IPS DF 6.9 (cell line): Measurements from ENCODE around the gene GATB.
"Not testable (repeated sequence)": the region's sequence is repeated elsewhere in the genome, so short reads cannot be mapped to it uniquely, and the experiment has no call there.

Experiments
- DNase-seq: peaks from one replicate; pipeline ENCODE4 v3.0.0-alpha.2; 2013; ENCODE audit warnings: low read depth, low spot score
- H3K27ac ChIP-seq: one replicate; pipeline ENCODE4 v1.5.1; 2013; ENCODE audit warnings: low read length, control low read depth
- H3K27me3 ChIP-seq: 2 replicates; pipeline ENCODE4 v1.6.1; 2013; ENCODE audit warnings: mild to moderate bottlenecking, low read length; ENCODE audit not compliant: control insufficient read depth, insufficient read depth
- H3K36me3 ChIP-seq: 2 replicates; pipeline ENCODE4 v1.6.1; 2013; ENCODE audit warnings: low read length; ENCODE audit not compliant: control insufficient read depth, insufficient read depth
- H3K4me1 ChIP-seq: 2 replicates; pipeline ENCODE4 v1.6.1; 2013; ENCODE audit warnings: low read length; ENCODE audit not compliant: control insufficient read depth, insufficient read depth
- H3K4me3 ChIP-seq: 2 replicates; pipeline ENCODE4 v1.5.1; 2013; ENCODE audit warnings: mild to moderate bottlenecking, low read length
- H3K9me3 ChIP-seq: 2 replicates; pipeline ENCODE4 v1.6.1; 2013; ENCODE audit warnings: low read length, inconsistent platforms; ENCODE audit not compliant: control insufficient read depth, insufficient read depth
- WGBS: extraction: QIAGEN DNeasy Blood & Tissue Kit; methylation state at CpG from one replicate; pipeline ENCODE4 v1.1.7; 2013; ENCODE audit warnings: mixed read lengths, missing lambda C conversion rate; ENCODE audit not compliant: insufficient read length, insufficient coverage; 5-methylcytosine and 5-hydroxymethylcytosine counted together

GATB gene

DNA sequence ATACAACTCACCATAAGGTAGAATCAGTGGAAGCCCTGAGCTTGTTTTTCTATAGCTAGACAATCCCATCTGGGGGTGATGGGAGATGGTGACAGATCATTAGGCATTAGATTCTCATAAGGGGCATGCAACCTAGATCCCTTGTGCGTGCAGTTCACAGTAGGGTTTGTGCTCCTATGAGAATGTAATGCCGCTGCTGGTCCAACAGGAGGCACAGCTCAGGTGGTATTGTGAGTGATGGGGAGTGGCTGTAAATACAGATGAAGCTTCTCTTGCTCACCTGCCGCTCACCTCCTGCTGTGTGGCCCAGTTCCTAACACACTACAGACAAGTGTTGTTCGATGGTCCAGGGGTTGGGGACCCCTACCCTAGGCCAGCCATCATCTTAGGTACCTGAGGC, 5.9 kb upstream of the GATB start:
- Histone ChIP-seq H3K27ac (no peak overlapping the region), H3K9me3 (no peaks in the 10 kb centered on the region), H3K4me3 (no peak overlapping the region), H3K36me3 (no peaks in the 10 kb centered on the region), H3K27me3 (no peaks in the 10 kb centered on the region), H3K4me1 (no peaks in the 10 kb centered on the region)
- DNase-seq, result no peak
- no CpG with 5 or more reads among the region's 4 CpGs for WGBS

DNA sequence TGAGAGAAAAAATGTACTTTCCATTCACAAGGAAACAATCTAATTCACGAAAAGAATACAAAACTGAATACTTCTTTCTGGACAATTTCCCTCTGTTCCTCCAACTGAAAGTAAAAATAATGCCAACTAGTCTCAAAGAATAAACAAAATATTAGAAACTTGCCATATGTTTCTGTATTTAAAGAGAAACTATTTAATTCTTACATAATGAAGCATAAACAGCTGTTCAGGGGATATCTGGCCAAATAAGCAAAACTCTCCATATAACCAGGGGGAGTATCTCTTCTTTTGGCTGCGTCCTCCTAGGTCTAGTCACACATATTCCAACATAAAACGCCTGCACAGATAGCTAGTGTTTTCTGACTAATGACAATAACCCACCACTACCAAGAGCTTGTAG, 805 bp downstream of the GATB start:
- H3K27me3 ChIP-seq, result no peaks in the 10 kb centered on the region
- no peak for DNase-seq
- no peaks in the 10 kb centered on the region for H3K36me3 ChIP-seq
- no peak overlapping the region for H3K27ac ChIP-seq
- H3K9me3 ChIP-seq, result no peaks in the 10 kb centered on the region
- H3K4me1 ChIP-seq, result peaks cover 2% of the 10 kb centered on the region; the same call in 1 of the 2 replicates
- WGBS, result no CpG with 5 or more reads among the region's 3 CpGs
- peak overlapping the region; percentile 64; the same call in 1 of the 2 replicates for H3K4me3 ChIP-seq

DNA sequence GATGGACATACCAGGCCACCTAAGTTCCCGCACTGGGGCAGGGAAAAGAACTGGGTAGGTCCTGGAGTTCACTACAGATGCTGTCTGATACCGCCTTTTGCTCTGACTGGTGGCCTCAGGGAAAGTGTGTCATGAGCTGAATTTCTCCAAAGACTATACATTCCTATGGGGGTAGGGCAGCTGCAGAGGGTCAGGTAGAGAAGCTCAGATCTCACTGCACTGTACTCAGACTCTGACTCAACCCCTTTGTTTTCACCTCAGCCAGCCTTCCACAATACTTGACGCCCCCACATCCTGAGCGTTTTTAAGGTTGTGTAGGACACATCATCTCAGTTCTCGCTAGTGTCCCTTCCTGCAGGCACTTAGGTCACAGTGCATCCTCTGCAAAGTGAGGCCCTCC, 7.8 kb downstream of the GATB start:
- Histone ChIP-seq H3K4me1 (no peaks in the 10 kb centered on the region), H3K9me3 (no peaks in the 10 kb centered on the region), H3K36me3 (no peaks in the 10 kb centered on the region), H3K4me3 (no peak overlapping the region), H3K27me3 (no peaks in the 10 kb centered on the region), H3K27ac (no peak overlapping the region)
- WGBS, result no CpG with 5 or more reads among the region's 5 CpGs
- no peak for DNase-seq

GRCh38 chr4:151750156-151750555, 10.7 kb downstream of the GATB start:
- H3K27me3 ChIP-seq, result no peaks in the 10 kb centered on the region
- WGBS, result no CpG with 5 or more reads among the region's 6 CpGs
- H3K27ac ChIP-seq, result no peak overlapping the region
- peaks cover 2% of the 10 kb centered on the region; the same call in 1 of the 2 replicates for H3K4me1 ChIP-seq
- no peaks in the 10 kb centered on the region for H3K36me3 ChIP-seq
- no peak for DNase-seq
- H3K4me3 ChIP-seq, result no peak overlapping the region
- no peaks in the 10 kb centered on the region for H3K9me3 ChIP-seq

DNA sequence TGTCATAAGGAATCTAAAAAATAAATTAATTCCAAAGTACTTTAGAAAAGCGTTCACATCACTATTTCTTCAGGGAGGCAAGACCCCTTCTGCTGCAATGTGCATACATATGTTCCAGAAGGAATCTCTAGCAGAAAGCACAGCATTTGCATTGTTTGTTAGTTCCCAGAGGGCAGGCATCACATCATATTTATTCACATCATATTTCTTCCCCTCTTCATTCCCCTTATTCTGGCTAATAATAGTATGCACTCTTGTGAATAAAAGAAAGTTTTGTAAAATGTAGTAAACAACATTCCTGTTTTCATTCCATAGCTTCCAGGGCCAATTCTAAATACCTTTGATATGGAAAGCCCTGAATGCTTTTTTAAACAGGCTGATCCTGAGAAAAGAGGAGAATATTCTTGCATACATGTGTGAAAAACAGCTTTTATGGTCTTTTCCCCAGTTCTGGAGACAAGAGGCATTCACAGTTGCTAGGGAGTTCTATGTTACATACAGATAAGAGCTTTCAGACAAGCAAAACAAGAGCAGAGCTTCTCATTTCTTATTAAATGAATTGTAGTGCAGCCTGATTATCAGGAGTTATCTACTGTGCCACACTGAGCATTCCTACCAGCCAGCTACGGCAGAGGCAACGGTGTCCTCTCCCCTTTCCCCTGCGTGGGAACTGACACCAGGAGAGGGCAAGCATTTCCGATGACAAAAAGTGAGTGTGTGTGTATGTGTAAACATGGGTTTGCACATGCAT, 15.2 kb downstream of the GATB start:
- Histone ChIP-seq H3K4me3 (no peak overlapping the region), H3K27ac (no peak overlapping the region), H3K27me3 (no peaks in the 10 kb centered on the region), H3K36me3 (no peaks in the 10 kb centered on the region), H3K4me1 (peaks cover 3% of the 10 kb centered on the region; the same call in 1 of the 2 replicates), H3K9me3 (no peaks in the 10 kb centered on the region)
- no CpG with 5 or more reads among the region's 5 CpGs for WGBS
- DNase-seq, result no peak

DNA sequence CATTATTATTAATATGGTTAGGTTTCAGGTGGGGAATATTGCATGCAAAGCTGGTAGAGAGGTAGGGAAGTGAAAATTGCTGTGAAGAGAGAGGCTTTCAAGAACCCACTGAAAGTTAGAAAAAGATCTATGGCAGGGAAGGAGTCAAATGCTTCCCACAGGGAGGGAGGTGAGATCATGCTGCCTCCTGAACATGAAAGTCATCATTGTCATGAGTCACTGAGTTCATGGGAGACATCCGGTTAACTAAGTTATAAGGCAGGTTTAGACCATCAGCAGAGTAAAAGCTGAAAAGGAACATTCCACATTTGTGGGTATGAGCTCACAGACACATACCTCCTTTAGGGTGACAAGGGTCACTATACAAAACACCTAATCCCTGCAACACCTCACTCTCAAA, 16.2 kb downstream of the GATB start:
- Histone ChIP-seq H3K9me3 (no peaks in the 10 kb centered on the region), H3K4me1 (peaks cover 3% of the 10 kb centered on the region; the same call in 1 of the 2 replicates), H3K36me3 (no peaks in the 10 kb centered on the region), H3K27ac (no peak overlapping the region), H3K4me3 (no peak overlapping the region), H3K27me3 (no peaks in the 10 kb centered on the region)
- DNase-seq, result no peak
- WGBS, result no CpG with 5 or more reads among the region's 1 CpG

DNA sequence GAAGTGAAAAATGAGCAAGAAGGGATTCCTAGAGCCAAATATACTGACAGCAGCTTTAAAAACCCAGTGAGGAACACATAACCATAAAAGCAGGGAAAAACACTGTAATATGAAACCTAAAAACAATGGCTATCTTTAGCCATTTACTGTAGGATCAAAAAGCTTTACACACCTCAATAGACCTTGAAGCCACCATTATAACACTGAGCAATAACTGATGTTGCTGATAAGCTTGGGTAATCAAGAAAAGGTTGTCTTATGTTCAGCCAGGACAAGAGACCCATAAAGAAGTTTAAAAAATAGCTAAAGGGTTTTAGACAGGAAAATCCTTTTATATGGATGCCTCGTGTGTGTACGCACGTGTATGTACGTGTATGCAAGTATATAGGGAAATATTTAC, 16.9 kb downstream of the GATB start:
- no peaks in the 10 kb centered on the region for H3K27me3 ChIP-seq
- H3K36me3 ChIP-seq, result no peaks in the 10 kb centered on the region
- WGBS, result no CpG with 5 or more reads among the region's 4 CpGs
- H3K4me3 ChIP-seq, result no peak overlapping the region
- no peak for DNase-seq
- H3K27ac ChIP-seq, result no peak overlapping the region
- no peaks in the 10 kb centered on the region for H3K9me3 ChIP-seq
- H3K4me1 ChIP-seq, result peaks cover 3% of the 10 kb centered on the region; the same call in 1 of the 2 replicates

GRCh38 chr4:151743128-151743854, 17.5 kb downstream of the GATB start:
- no peak for DNase-seq
- no peaks in the 10 kb centered on the region for H3K36me3 ChIP-seq
- H3K9me3 ChIP-seq, result no peaks in the 10 kb centered on the region
- no peaks in the 10 kb centered on the region for H3K27me3 ChIP-seq
- H3K27ac ChIP-seq, result no peak overlapping the region
- peaks cover 3% of the 10 kb centered on the region; the same call in 1 of the 2 replicates for H3K4me1 ChIP-seq
- no peak overlapping the region for H3K4me3 ChIP-seq
- WGBS, result no CpG with 5 or more reads among the region's 3 CpGs

GRCh38 chr4:151738720-151739517, 21.9 kb downstream of the GATB start:
- no peak for DNase-seq
- no peaks in the 10 kb centered on the region for H3K27me3 ChIP-seq
- no peaks in the 10 kb centered on the region for H3K4me1 ChIP-seq
- no peak overlapping the region for H3K4me3 ChIP-seq
- H3K27ac ChIP-seq, result no peak overlapping the region
- WGBS, result no CpG with 5 or more reads among the region's 8 CpGs
- no peaks in the 10 kb centered on the region for H3K36me3 ChIP-seq
- no peaks in the 10 kb centered on the region; the same call in 1 of the 2 replicates for H3K9me3 ChIP-seq

DNA sequence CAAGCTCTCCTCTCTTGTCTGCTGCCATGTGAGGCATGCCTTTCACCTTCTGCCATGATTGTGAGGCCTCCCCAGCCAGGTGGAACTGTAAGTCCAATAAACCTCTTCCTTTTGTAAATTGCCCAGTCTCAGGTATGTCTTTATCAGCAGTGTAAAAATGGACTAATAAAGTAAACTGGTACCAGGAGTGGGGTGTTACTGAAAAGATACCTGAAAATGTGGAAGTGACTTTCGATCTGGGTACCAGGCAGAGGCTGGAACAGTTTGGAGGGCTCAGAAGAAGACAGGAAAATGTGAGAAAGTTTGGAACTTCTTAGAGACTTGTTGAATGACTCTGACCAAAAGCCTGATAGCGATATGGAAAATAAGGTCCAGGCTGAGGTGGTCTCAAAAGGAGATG, 24.0 kb downstream of the GATB start:
- not testable (repeated sequence) for H3K36me3 ChIP-seq, H3K4me3 ChIP-seq, DNase-seq, H3K27me3 ChIP-seq, H3K9me3 ChIP-seq, H3K4me1 ChIP-seq, H3K27ac ChIP-seq
- WGBS, result no CpG with 5 or more reads among the region's 2 CpGs
